GM11168 (cell line): Measurements from ENCODE around the gene SYNPO.

Experiments
- in situ Hi-C: fragments of 300-500 bp; cut with MboI; formaldehyde crosslinking; loops from one replicate; pipeline ENCODE4 v1.12.0; 2022; ENCODE audit warnings: low sequenced_read_pairs; ENCODE audit not compliant: unreplicated experiment

Gene SYNPO

DNA sequence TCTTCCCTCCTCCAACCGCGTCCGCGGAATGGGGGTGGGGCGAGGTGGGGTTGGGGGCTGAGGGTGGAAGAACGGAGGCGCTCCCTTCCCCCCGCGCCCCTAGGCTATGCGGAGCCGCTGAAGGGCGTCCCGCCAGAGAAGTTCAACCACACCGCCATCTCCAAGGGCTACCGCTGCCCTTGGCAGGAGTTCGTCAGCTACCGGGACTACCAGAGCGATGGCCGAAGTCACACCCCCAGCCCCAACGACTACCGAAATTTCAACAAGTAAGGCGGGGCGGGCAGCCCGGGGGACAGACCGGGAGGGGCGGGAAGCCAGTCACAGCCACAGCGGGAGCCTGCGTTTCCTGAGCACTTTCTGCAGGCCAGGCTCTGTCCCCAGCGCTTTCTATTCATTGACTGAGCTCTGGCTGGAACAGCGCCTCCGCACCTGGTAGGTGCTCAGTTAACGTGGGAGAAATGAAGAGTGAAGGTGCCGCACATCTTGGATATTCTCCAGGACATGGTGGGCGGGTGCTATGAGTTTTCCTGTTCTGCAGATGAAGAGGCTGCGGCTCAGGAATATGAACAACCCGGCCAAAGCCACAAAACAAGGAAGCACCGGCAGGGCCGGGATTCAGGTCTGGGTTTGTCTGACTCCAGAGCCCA lies 31.9 kb downstream of the SYNPO start:
- in situ Hi-C loops: loop anchor here (25.0 kb wide), 1 partner anchor 210 kb away; no protein-coding TSS in a partner anchor

DNA sequence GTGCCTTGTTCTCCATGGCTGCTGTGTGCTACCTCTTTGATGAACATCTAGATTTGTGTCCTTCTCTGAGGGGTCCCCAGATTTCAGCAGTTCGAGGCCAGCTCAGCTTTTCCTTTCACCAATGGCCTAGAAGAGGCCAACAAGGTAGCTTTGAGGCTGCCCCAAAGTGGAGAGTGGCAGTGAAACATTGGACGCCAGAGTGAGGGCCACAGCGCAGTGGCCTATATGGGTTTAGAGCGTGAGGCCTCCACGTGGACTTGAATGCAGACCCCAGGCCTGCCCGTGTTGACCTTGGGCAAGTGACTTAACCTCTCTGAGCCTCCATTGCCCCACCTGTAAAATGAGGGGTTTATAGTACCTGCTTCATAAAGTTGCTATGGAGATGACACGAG lies 32.4 kb downstream of the SYNPO start:
- in situ Hi-C loops: loop anchor here (25.0 kb wide), 1 partner anchor 211 kb away; no protein-coding TSS in a partner anchor

DNA sequence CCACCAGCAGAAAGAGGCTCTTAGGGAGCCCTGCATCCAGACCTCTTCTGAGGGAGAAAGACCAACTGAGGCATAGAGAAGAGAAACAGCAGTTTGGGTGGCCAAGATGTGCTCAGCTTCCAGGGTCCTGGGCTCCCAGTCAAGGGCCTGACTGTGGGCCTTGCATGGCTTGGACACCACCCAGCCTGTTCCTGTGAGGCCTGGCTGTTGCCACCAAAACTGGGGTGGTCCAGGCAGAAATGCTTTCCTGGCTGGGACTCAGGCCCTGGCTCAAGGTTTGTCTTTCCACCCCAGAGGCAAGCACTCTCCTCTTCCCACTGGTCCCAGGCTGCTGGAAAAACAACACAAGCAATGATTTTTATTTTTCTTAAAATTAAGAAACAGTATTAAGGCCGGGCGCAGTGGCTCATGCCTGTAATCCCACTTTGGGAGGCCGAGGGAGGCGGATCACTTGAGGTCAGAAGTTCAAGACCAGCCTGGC lies 33.9 kb downstream of the SYNPO start:
- in situ Hi-C loops: loop anchor here (25.0 kb wide), 1 partner anchor 212 kb away; no protein-coding TSS in a partner anchor

DNA sequence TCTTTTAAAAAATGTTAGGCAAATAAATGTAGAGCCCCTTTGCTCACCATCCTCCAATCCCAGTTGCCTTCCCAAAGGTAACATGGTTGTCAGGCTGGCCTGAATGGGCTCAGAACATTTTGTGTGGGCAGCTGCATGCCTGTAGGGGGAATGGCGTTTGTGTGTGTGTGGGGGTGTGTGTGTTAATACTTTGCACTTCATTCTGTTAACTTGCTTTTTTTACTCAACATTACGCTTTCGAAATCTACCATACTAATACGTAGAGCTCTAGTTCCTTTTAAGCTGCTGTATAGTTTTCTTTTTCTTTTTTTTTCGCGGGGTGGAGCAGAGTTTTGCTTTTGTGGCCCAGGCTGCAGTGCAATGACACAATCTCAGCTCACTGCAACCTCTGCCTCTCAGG lies 34.6 kb downstream of the SYNPO start:
- in situ Hi-C loops: no loop called here

DNA sequence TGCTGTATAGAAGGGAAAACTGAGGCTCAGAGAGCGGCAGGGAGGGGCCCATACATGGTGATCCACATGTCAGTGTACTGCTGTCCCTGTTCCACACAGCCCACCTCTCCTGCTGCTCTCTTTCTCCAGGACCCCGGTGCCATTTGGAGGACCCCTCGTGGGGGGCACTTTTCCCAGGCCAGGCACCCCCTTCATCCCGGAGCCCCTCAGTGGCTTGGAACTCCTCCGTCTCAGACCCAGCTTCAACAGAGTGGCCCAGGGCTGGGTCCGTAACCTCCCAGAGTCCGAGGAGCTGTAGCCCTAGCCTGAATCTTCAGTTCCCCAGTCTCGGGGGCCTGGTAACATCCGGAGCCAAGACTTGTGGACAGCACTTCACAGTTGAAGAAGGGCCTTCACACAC lies 36.1 kb downstream of the SYNPO start:
- in situ Hi-C loops: no loop called here

DNA sequence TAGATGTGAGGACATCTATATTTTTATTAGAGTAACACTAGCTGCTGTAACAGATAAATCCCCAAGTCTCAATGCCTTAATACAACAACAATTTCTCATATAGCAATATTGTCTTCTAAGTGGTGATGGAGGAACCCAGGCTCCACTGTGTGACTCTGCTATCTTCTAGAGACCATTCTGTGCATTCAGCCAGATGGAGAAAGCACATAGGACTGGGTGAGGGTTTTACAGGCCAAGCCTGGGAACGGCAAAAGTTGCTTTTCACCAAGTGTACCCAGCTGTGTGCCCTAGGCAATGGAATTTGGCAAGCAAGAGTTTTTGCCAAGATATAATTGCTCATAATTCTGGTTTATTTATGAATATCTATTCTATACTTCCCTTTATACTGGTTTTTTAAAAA lies 48.7 kb downstream of the SYNPO start:
- in situ Hi-C loops: no loop called here

DNA sequence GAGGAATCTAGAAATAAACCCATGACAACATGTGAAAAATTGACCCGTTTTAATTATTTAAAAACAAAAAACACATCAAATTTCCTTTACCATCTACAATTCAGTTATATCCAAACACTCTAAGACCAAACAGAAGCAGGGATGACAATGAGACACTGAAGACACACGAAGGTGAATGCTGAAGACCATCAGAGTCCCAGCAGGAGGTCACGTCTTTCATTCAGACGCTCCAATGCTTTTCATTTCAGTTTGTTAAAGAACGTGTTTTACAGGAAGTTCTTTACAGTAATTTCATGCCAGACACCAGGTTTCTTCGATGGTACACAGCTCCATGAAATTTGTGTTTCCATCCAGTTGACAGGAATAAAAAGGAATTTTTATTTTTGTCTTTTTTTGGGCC lies 50.3 kb downstream of the SYNPO start:
- in situ Hi-C loops: no loop called here

DNA sequence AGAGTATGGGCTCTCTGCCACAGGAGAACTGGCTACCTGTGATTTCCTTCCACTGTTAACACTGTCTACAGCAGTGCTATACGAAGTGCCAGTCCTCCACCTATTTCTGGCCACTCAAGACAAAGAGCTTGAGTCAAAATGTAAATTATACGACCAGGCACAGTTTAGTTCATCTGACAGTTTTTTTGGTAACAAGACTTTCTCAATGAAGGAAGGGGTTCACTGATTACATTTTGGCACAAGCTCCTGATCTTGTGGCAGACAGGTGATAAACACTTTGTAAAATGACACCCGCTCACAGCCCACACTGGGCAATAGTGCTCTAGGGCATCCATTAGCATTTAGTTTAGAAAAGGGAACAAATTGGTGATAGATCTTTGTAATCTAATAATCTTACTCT lies 51.8 kb downstream of the SYNPO start:
- in situ Hi-C loops: no loop called here

DNA sequence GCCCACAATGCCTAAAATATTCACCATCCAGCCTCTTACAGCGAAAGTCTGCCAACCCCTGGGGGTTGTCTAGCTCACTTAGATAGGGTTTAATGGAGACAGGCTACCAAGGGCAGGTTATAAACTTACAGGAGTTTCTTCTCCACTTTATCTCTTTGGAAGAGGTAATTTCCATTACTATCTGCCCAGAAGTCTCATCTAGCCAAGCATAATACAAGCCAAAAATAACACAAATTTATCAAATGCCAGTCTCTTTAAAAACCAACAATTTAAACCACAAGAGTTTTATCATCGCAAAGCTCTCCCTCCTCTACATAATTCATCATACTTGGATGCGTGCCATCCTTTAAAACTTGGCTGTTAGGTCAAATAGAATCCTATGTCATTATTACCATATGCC lies 54.2 kb downstream of the SYNPO start:
- in situ Hi-C loops: no loop called here

DNA sequence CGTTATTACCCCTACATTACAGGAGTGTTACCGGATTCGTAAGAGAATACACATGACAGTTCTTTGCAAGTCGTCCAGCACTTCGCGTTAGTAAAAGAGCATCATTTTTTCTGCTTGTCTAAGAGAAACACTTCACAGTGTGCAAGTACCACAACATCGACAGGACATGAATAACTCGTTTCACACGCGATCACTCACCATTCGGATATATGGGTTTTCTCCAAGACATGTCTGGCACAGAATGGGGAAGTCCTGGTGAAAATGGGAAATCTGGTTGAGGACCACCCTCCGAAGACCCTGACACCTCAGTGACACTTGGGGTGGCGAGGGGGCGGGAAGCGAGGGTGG lies 59.8 kb downstream of the SYNPO start:
- in situ Hi-C loops: no loop called here

DNA sequence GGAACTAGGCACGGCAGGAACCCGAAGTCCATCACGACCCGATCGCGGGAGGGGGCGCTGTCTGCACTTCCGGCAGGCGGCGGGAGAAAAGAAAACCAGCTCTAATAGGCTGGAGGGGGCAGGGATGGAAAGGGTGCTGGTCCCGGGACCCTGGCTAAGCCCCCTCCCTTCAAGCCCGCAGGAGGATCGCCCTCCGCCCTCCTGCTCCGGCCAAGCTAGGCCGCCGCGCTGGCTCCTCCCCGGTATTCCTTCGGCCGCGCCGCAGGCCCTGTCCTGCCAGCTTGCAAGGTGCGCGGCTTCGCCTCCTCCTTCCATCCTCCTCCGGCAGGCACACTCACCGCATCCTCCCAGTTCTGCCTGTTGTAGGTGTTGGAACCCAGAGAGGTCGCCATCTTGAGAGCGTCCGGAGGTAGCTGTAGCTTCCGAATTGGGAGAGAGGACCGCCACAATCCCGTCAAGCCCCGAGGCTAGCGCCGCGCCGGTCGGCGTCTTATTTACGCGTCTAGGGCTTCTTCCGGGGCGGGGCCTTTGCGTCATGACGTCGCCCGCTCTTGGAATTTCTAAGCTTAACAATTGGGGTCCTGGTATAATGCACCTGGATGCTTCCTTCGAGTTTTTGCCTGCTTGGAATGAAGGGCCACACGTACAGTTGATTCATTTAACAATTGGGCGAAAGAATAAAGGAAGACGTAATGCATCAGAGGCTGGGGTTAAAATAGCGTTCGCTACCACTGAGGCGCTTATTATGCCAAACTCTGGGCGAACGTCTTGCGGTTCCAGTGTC lies 60.3 kb downstream of the SYNPO start, which contains the start of gene RBM22:
RBM22 (minus strand) TSS at position 469 of the 784 bp plus-strand sequence; CDS start at position 392, 77 bp downstream.
- in situ Hi-C loops: no loop called here

DNA sequence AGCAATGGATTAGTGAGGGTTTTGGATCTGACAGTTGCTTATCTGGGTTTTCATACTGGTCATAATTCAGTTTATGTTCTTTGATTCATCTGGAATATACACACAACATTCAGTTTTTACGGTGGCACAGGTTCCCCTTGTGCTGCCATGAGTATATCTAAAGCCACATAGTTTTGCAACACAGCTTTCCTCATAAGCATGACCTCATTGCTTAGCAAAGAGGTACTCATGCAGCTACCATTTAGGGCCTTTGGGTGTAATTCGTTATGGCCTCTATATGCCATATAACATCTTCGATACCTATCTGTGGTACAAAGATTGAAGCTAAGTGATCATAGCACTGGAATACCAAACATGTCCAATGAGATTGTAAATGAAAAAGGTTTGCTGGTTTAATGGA lies 63.3 kb downstream of the SYNPO start:
- in situ Hi-C loops: no loop called here

DNA sequence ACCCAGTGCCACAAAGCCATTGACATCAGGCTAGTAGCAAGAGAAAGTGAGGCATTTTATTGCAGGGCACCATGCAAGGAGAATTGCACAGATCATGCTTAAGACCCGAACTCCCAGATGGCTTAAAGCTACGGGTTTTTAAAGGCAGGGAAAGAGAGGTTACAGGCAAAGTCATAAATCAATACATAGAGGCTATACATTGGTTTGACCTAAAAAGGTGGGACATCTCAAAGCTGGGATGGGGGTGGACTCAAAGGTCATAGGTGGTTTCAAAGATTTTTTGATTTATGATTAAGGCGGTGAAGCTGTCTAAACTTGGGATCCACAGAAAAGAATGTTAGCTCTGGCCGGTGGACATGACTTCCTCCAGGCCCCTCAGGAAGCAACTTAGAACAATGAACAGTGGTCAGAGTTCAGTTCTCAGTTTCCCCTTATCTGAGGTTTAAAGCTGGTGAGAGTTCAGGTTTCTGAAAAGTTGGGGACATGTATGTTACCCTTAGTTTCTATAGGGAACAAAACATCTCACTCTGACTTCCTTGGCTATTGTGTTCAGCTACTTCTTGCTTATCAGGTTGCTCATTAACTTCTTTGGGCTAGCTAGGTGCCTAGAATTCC lies 66.4 kb downstream of the SYNPO start:
- in situ Hi-C loops: no loop called here
